Limb (tissue), 2 donors: ENCODE measurements around the gene DGKB.

Experiments
- DNase-seq, 2 donors: peaks; one replicate each; pipeline ENCODE4 v3.0.0-alpha.2; 2016; ENCODE audit errors: extremely low spot score in 2 of 2

Gene DGKB

GRCh38 chr7:14825912-14826311 lies 76.6 kb downstream of the DGKB start:
- no peak for DNase-seq

GRCh38 chr7:14822481-14822854 lies 80.1 kb downstream of the DGKB start:
- no peak for DNase-seq

GRCh38 chr7:14821757-14822480 lies 80.6 kb downstream of the DGKB start:
- DNase-seq, result no peak

- DNase-seq, result no peak
Observed at GRCh38 chr7:14818871-14819270, 83.7 kb downstream of the DGKB start.

- no peak for DNase-seq
Observed at GRCh38 chr7:14817829-14818614, 84.5 kb downstream of the DGKB start.

- no peak for DNase-seq
Observed at GRCh38 chr7:14807507-14807906, 95.0 kb downstream of the DGKB start.

- no peak for DNase-seq
Observed at GRCh38 chr7:14806891-14807290, 95.7 kb downstream of the DGKB start.

- DNase-seq, result no peak
Observed at GRCh38 chr7:14805105-14805719, 97.3 kb downstream of the DGKB start.

- no peak for DNase-seq
Observed at GRCh38 chr7:14800664-14801063, 101.9 kb downstream of the DGKB start.

- no peak for DNase-seq
Observed at GRCh38 chr7:14793151-14793550, 109.4 kb downstream of the DGKB start.

GRCh38 chr7:14787551-14787950 lies 115.0 kb downstream of the DGKB start:
- DNase-seq, result no peak

- no peak for DNase-seq
Observed at GRCh38 chr7:14786314-14786895, 116.1 kb downstream of the DGKB start.

- no peak for DNase-seq
Observed at GRCh38 chr7:14777806-14778205, 124.7 kb downstream of the DGKB start.

GRCh38 chr7:14776266-14776665 lies 126.3 kb downstream of the DGKB start:
- DNase-seq, result no peak

- DNase-seq, result no peak
Observed at GRCh38 chr7:14773729-14774271, 128.8 kb downstream of the DGKB start.

- DNase-seq, result no peak
Observed at GRCh38 chr7:14770614-14771013, 131.9 kb downstream of the DGKB start.

- DNase-seq, result no peak
Observed at GRCh38 chr7:14769261-14769660, 133.3 kb downstream of the DGKB start.

- no peak for DNase-seq
Observed at GRCh38 chr7:14767716-14768425, 134.7 kb downstream of the DGKB start.

- no peak for DNase-seq
Observed at GRCh38 chr7:14766747-14767146, 135.8 kb downstream of the DGKB start.

- DNase-seq, result no peak
Observed at GRCh38 chr7:14765731-14766130, 136.8 kb downstream of the DGKB start.

- peak in 1 of 2 donors; percentile 66 for DNase-seq
Observed at GRCh38 chr7:14762561-14762960, 140.0 kb downstream of the DGKB start.
